ENCODE data around the gene ZNF564. TPM values are rescaled to one million over a fixed set of nuclear protein-coding genes. Genes with fewer than 3 reads are reported as not detected.

Gene ZNF564
- total and polyA plus RNA-seq, 10 of the 15 experiments (the other 5 are each of a cell fraction or from before 2014, with no cell fraction given): 1.5 to 8.9 (median 5.4) TPM

- Histone ChIP-seq H2AFZ (ENCODE audit: control insufficient read depth, low read depth, low read length) (no peak overlapping the region), H3K9ac (ENCODE audit: control insufficient read depth, insufficient read depth, low read length) (no peak overlapping the region), H3K79me2 (ENCODE audit: control insufficient read depth, insufficient read depth, low read length) (no peaks in the 10 kb centered on the region), H3K9me3 (replicated peaks; ENCODE audit: control insufficient read depth, insufficient read depth, low read length) (peaks cover 25% of the 10 kb centered on the region), H3K27ac (ENCODE audit: control insufficient read depth, insufficient read depth) (no peak overlapping the region), H3K4me3 (no peak overlapping the region), H3K4me1 (ENCODE audit: control insufficient read depth, insufficient read depth, low read length) (no peaks in the 10 kb centered on the region), H4K20me1 (ENCODE audit: control insufficient read depth, insufficient read depth) (no peaks in the 10 kb centered on the region), H3K36me3 (ENCODE audit: control insufficient read depth in 2 of 2, insufficient read depth in 2 of 2, low read length in 1 of 2) (peaks cover 8 to 17% of the 10 kb centered on the region in 2 experiments), H3K27me3 (replicated peaks in 1 of 2; ENCODE audit: control insufficient read depth in 2 of 2, insufficient read depth in 2 of 2, low read length in 1 of 2) (no peaks in the 10 kb centered on the region), H3K4me2 (ENCODE audit: control insufficient read depth, insufficient read depth) (no peak overlapping the region)
- no peak for FAIRE-seq
- ATAC-seq: no peak
- ChIA-PET SMC1A (ENCODE audit: uncharacterized antibody, unreplicated experiment) (no interaction called here), RAD21 (ENCODE audit: unreplicated experiment) (no interaction called here), CTCF (interaction anchor here (1.1 kb wide), 1 partner anchor 185 kb away, joined by 3 read pairs; no protein-coding TSS in a partner anchor), POLR2A (no interaction called here)
- DNase-seq (ENCODE audit: low read depth, low spot score): no peak
- no TSS peak for BruUV-seq (replicated peaks)
- in situ Hi-C loops (cut with MboI) (no loop called here), intact Hi-C loops (cut with micrococcal nuclease; ENCODE audit: unreplicated experiment) (no loop called here)
- WGBS (ENCODE audit: insufficient coverage, insufficient replicate concordance, low lambda C conversion rate, missing lambda C conversion rate): 91% methylated on average over 9 of the region's 9 CpGs
- no peak for TF ChIP-seq CREB1 (IDR thresholded peaks at IDR 0.05; ENCODE audit: low read depth)
- TF ChIP-seq DPF2 (IDR thresholded peaks at IDR 0.05): no peak
- TF ChIP-seq CBX5 (IDR thresholded peaks at IDR 0.05; ENCODE audit: low read depth): 0 out of 2 replicates have a peak, but pooled peaks have one; percentile 38
Observed at GRCh38 chr19:12581100-12581499, 29.8 kb upstream of the ZNF564 start.

- in situ Hi-C loops (cut with MboI) (no loop called here), intact Hi-C loops (cut with micrococcal nuclease; ENCODE audit: unreplicated experiment) (no loop called here)
- Histone ChIP-seq H3K4me3 (no peak overlapping the region), H3K4me1 (ENCODE audit: control insufficient read depth, insufficient read depth, low read length) (no peaks in the 10 kb centered on the region), H3K9me3 (replicated peaks; ENCODE audit: control insufficient read depth, insufficient read depth, low read length) (peaks cover 26% of the 10 kb centered on the region), H3K27ac (ENCODE audit: control insufficient read depth, insufficient read depth) (no peak overlapping the region), H4K20me1 (ENCODE audit: control insufficient read depth, insufficient read depth) (no peaks in the 10 kb centered on the region), H2AFZ (ENCODE audit: control insufficient read depth, low read depth, low read length) (no peak overlapping the region), H3K4me2 (ENCODE audit: control insufficient read depth, insufficient read depth) (no peak overlapping the region), H3K9ac (ENCODE audit: control insufficient read depth, insufficient read depth, low read length) (no peak overlapping the region), H3K79me2 (ENCODE audit: control insufficient read depth, insufficient read depth, low read length) (no peaks in the 10 kb centered on the region), H3K27me3 (replicated peaks in 1 of 2; ENCODE audit: control insufficient read depth in 2 of 2, insufficient read depth in 2 of 2, low read length in 1 of 2) (no peaks in the 10 kb centered on the region), H3K36me3 (ENCODE audit: control insufficient read depth in 2 of 2, insufficient read depth in 2 of 2, low read length in 1 of 2) (peaks cover 8 to 17% of the 10 kb centered on the region in 2 experiments)
- ATAC-seq: no peak
- RAD21 ChIA-PET (ENCODE audit: unreplicated experiment): no interaction called here
- FAIRE-seq: no peak
- WGBS (ENCODE audit: insufficient coverage, insufficient replicate concordance, low lambda C conversion rate, missing lambda C conversion rate): 93% methylated on average over 11 of the region's 11 CpGs
- POLR2A ChIA-PET: no interaction called here
- DNase-seq (ENCODE audit: low read depth, low spot score): no peak
- BruUV-seq (replicated peaks): TSS peak; percentile 63
- SMC1A ChIA-PET (ENCODE audit: uncharacterized antibody, unreplicated experiment): interaction anchor here (1.1 kb wide), 1 partner anchor 23 kb away, joined by 3 read pairs; no protein-coding TSS in a partner anchor
- TF ChIP-seq ZNF24 (IDR thresholded peaks at IDR 0.05): no peak
- CTCF ChIA-PET: no interaction called here
Observed at GRCh38 chr19:12580180-12580694, 29.0 kb upstream of the ZNF564 start.

Measured in GM12878 (cell line).